RWPE2 (cell line): ENCODE measurements around the gene CROCC2.

Experiments used
- ATAC-seq: fragments of 200-7000 bp; cut with Tn5 transposase; 3 replicates; pipeline ENCODE4 v1.9.1; 2021; ENCODE audit warnings: low read depth
- DNase-seq: peaks from one replicate; pipeline ENCODE4 v3.0.0-alpha.2; 2020; ENCODE audit warnings: low spot score
- H3K27ac ChIP-seq: fragments of 450-650 bp; 2 replicates; pipeline ENCODE4 v1.5.1; 2017; ENCODE audit warnings: mild to moderate bottlenecking; ENCODE audit not compliant: poor library complexity, severe bottlenecking
- H3K27me3 ChIP-seq: fragments of 250-450 bp; sonication (Bioruptor Pico); 2 replicates; pipeline ENCODE4 v1.5.1; 2021; ENCODE audit warnings: mild to moderate bottlenecking, moderate library complexity; ENCODE audit not compliant: insufficient read depth, poor library complexity, severe bottlenecking
- H3K36me3 ChIP-seq: fragments of 250-450 bp; sonication (Bioruptor Pico); 2 replicates; pipeline ENCODE4 v1.5.1; 2020; ENCODE audit warnings: low read depth, mild to moderate bottlenecking, moderate library complexity
- H3K4me1 ChIP-seq: fragments of 250-450 bp; sonication (Bioruptor Pico); 2 replicates; pipeline ENCODE4 v1.5.1; 2021; ENCODE audit warnings: mild to moderate bottlenecking, moderate library complexity; ENCODE audit not compliant: insufficient read depth, poor library complexity, severe bottlenecking
- H3K4me3 ChIP-seq: fragments of 250-450 bp; sonication (Bioruptor Pico); 2 replicates; pipeline ENCODE4 v1.5.1; 2021; ENCODE audit warnings: mild to moderate bottlenecking, moderate library complexity; ENCODE audit not compliant: severe bottlenecking
- H3K9me3 ChIP-seq: fragments of 250-450 bp; sonication (Bioruptor Pico); 2 replicates; pipeline ENCODE4 v1.5.1; 2021; ENCODE audit warnings: mild to moderate bottlenecking, moderate library complexity; ENCODE audit not compliant: severe bottlenecking
- TF ChIP-seq, protein P1 (sequence below): fragments of 450-650 bp; IDR thresholded peaks from one replicate; pipeline ENCODE4 v1.5.1; 2017; ENCODE audit warnings: mild to moderate bottlenecking, moderate library complexity; ENCODE audit not compliant: poor library complexity, severe bottlenecking

CROCC2 gene

DNA sequence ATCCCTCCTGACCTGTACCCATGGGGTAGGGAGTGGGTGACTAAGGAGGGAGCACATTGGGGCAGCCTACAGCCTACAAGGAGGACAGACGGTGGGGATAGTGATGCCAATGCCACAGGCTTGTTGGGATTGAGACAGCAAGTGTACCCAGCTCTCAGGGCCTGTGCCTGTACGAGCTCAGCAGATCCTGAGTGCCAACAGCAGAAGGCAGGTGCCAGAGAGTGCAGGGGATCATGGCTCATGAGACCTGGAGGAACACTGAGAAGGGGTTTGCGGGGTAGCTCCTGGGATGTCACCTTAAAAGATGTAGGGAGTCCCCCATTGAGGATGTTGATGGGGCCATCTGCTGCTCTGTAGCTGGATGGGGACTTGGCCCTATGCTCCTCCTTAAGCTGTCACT is 82.0 kb downstream of the CROCC2 start:
- Histone ChIP-seq H3K36me3 (no peaks in the 10 kb centered on the region), H3K9me3 (no peaks in the 10 kb centered on the region), H3K27ac (no peak overlapping the region), H3K4me3 (no peak overlapping the region), H3K27me3 (peaks cover 4% of the 10 kb centered on the region), H3K4me1 (peaks cover 7% of the 10 kb centered on the region)
- ATAC-seq (no peak), DNase-seq (no peak)
- TF ChIP-seq, protein P1, sequence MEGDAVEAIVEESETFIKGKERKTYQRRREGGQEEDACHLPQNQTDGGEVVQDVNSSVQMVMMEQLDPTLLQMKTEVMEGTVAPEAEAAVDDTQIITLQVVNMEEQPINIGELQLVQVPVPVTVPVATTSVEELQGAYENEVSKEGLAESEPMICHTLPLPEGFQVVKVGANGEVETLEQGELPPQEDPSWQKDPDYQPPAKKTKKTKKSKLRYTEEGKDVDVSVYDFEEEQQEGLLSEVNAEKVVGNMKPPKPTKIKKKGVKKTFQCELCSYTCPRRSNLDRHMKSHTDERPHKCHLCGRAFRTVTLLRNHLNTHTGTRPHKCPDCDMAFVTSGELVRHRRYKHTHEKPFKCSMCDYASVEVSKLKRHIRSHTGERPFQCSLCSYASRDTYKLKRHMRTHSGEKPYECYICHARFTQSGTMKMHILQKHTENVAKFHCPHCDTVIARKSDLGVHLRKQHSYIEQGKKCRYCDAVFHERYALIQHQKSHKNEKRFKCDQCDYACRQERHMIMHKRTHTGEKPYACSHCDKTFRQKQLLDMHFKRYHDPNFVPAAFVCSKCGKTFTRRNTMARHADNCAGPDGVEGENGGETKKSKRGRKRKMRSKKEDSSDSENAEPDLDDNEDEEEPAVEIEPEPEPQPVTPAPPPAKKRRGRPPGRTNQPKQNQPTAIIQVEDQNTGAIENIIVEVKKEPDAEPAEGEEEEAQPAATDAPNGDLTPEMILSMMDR: no peak

GRCh38 chr2:240988571-240989271 is 82.6 kb downstream of the CROCC2 start:
- Histone ChIP-seq H3K36me3 (no peaks in the 10 kb centered on the region), H3K27me3 (peaks cover under 1% of the 10 kb centered on the region), H3K4me3 (no peak overlapping the region), H3K9me3 (no peaks in the 10 kb centered on the region), H3K27ac (no peak overlapping the region), H3K4me1 (peaks cover 7% of the 10 kb centered on the region)
- DNase-seq: peak; percentile 45
- no peak for ATAC-seq
- TF ChIP-seq, protein P1: no peak

DNA sequence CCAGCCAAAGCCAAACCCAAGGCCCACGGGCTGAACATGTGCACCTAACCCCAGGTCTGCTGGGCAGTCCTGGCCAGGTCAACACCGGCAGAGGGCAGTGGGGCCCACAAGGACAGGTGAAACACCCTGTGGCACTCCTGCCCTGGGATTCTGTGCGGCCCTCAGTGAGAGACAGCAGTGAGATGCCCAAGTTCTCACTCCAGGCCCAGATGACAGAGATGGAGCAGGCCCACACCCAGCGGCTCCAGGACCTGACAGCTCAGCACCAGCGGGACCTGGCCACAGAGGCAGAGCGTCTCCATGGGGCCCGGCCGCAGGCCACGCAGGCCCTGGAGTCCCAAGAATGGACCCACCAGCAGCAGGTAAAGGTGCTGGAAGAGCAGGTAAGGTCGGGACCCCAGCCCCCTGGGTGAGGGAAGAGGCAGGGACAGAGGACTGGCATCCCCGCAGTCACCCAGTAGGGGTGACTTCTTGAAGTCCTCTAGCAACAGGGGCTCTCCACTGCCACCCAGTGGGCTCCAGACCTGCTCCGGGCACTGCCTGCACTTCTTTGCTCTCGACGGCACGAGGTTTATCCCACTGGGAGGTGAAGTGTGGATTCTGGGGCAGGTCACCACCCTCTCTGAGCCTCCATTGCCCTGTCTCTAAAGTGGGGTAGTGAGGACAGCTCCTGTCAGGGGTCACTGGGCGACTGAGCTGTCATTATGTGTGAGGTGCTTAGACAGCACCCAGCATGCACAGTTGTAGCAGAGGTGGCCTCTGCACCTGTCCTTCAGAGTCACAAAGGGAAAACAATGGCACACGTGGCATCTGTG is 83.5 kb downstream of the CROCC2 start:
- DNase-seq: peak; percentile 58
- Histone ChIP-seq H3K27ac (no peak overlapping the region), H3K9me3 (no peaks in the 10 kb centered on the region), H3K4me1 (peaks cover 7% of the 10 kb centered on the region), H3K4me3 (no peak overlapping the region), H3K27me3 (no peaks in the 10 kb centered on the region), H3K36me3 (no peaks in the 10 kb centered on the region)
- ATAC-seq: no peak
- TF ChIP-seq, protein P1: peak; percentile 30

DNA sequence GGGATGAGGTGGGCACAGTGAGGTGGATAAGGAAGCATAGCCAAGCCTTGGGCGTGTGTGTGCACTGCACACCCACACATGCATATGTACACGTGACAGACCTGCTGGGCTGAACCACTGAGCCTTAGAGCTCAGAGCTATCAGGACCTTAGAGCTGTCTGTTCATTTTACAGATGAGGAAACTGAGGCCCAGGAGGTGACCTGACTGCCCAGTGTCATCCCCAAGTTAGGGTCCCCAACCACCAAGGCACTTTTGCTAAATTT is 84.1 kb downstream of the CROCC2 start:
- Histone ChIP-seq H3K36me3 (no peaks in the 10 kb centered on the region), H3K4me3 (no peak overlapping the region), H3K27me3 (no peaks in the 10 kb centered on the region), H3K4me1 (peaks cover 7% of the 10 kb centered on the region), H3K9me3 (no peaks in the 10 kb centered on the region), H3K27ac (no peak overlapping the region)
- TF ChIP-seq, protein P1: no peak
- no peak for ATAC-seq
- no peak for DNase-seq
